Measurements from ENCODE around the gene LRG1.

The LRG1 gene

GRCh38 chr19:4556597-4557127 is 16.8 kb upstream of the LRG1 start:
- H3K4me3 ChIP-seq (ENCODE audit: low read depth, low read length), result no peak overlapping the region
- no peak for DNase-seq (ENCODE audit: low read depth)
- TF ChIP-seq, protein P1, sequence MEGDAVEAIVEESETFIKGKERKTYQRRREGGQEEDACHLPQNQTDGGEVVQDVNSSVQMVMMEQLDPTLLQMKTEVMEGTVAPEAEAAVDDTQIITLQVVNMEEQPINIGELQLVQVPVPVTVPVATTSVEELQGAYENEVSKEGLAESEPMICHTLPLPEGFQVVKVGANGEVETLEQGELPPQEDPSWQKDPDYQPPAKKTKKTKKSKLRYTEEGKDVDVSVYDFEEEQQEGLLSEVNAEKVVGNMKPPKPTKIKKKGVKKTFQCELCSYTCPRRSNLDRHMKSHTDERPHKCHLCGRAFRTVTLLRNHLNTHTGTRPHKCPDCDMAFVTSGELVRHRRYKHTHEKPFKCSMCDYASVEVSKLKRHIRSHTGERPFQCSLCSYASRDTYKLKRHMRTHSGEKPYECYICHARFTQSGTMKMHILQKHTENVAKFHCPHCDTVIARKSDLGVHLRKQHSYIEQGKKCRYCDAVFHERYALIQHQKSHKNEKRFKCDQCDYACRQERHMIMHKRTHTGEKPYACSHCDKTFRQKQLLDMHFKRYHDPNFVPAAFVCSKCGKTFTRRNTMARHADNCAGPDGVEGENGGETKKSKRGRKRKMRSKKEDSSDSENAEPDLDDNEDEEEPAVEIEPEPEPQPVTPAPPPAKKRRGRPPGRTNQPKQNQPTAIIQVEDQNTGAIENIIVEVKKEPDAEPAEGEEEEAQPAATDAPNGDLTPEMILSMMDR (IDR thresholded peaks at IDR 0.05; ENCODE audit: control insufficient read depth, extremely low read depth, insufficient read depth), result no peak

- no peak for DNase-seq (ENCODE audit: low read depth)
- H3K4me3 ChIP-seq (ENCODE audit: low read depth, low read length), result no peak overlapping the region
- TF ChIP-seq, protein P1 (IDR thresholded peaks at IDR 0.05; ENCODE audit: control insufficient read depth, extremely low read depth, insufficient read depth), result no peak
Observed at GRCh38 chr19:4555657-4556561, 16.1 kb upstream of the LRG1 start.

DNA sequence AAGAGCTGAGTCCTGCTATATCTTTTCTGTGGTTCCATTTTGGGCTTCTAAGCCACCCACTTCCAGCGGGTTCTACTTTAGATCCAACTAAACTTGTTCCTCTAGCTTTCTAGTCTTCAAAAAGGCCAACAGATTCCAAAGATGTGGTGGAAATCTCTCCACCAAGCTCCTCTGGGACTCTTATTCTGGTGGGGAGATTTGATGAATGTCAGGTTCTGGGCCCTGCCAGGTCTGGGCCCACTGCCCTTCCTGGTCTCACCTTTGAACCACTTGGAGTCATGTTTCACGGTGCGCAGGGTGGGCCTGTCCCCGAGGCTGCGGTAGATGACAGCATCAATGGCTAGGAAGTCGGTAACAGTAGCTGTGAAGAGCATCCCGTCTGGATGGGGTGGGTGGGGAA is 14.9 kb upstream of the LRG1 start:
- TF ChIP-seq, protein P1 (IDR thresholded peaks at IDR 0.05; ENCODE audit: control insufficient read depth, extremely low read depth, insufficient read depth), result no peak
- no peak for DNase-seq (ENCODE audit: low read depth)
- H3K4me3 ChIP-seq (ENCODE audit: low read depth, low read length), result no peak overlapping the region

- no peak overlapping the region for H3K4me3 ChIP-seq (ENCODE audit: low read depth, low read length)
- TF ChIP-seq, protein P1 (IDR thresholded peaks at IDR 0.05; ENCODE audit: control insufficient read depth, extremely low read depth, insufficient read depth), result no peak
- DNase-seq (ENCODE audit: low read depth), result no peak
Observed at GRCh38 chr19:4553775-4554174, 13.9 kb upstream of the LRG1 start.

- H3K4me3 ChIP-seq (ENCODE audit: low read depth, low read length), result no peak overlapping the region
- TF ChIP-seq, protein P1 (IDR thresholded peaks at IDR 0.05; ENCODE audit: control insufficient read depth, extremely low read depth, insufficient read depth), result no peak
- no peak for DNase-seq (ENCODE audit: low read depth)
Observed at GRCh38 chr19:4553092-4553695, 13.4 kb upstream of the LRG1 start.

DNA sequence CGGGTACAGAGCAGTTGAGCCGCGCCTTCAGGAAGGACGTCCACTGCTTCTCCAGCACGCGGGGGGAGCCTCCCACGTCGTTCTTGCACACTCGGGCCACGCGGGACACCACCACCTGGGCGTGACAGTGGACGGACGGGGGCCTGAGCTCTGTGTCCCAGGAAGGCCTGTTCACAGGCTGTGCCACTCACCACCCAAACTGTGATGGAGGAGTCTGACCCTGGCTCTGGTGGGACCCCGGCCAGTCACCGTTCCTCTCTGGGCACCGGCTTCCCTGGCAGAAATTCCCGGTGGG is 12.6 kb upstream of the LRG1 start:
- no peak overlapping the region for H3K4me3 ChIP-seq (ENCODE audit: low read depth, low read length)
- TF ChIP-seq, protein P1 (IDR thresholded peaks at IDR 0.05; ENCODE audit: control insufficient read depth, extremely low read depth, insufficient read depth), result no peak

More for the DNA sequence above, 12.6 kb upstream of the LRG1 start:
- DNase-seq (ENCODE audit: low read depth), result no peak

Data from LNCaP clone FGC (cell line).